GM19397 (cell line): Measurements from ENCODE around the gene ODF2.
"Not testable (repeated sequence)": the region's sequence is repeated elsewhere in the genome, so short reads cannot be mapped to it uniquely, and the experiment has no call there.

Source experiments
- ATAC-seq: cut with Tn5 transposase; IDR thresholded peaks from one replicate; pipeline ENCODE4 v1.9.1; 2021; ENCODE audit warnings: mild to moderate bottlenecking, moderate library complexity; ENCODE audit not compliant: unreplicated experiment

ODF2 gene

GRCh38 chr9:128455849-128456612 is at the start of gene ODF2:
TSS of gene ODF2 (plus strand) at chr9:128456006. CDS start at chr9:128456092, 86 bp downstream.
- peak; percentile 77 for ATAC-seq

GRCh38 chr9:128406848-128407391 is 48.9 kb upstream of the ODF2 start:
- no peak for ATAC-seq

- no peak for ATAC-seq
Observed at GRCh38 chr9:128408963-128409431, 46.8 kb upstream of the ODF2 start.

- ATAC-seq: no peak
Observed at GRCh38 chr9:128409450-128409849, 46.4 kb upstream of the ODF2 start.

- ATAC-seq: no peak
Observed at GRCh38 chr9:128409978-128410377, 45.8 kb upstream of the ODF2 start.

GRCh38 chr9:128411364-128412119 is 44.3 kb upstream of the ODF2 start:
- no peak for ATAC-seq

GRCh38 chr9:128412120-128412790 is 43.6 kb upstream of the ODF2 start:
- no peak for ATAC-seq

- ATAC-seq: not testable (repeated sequence)
Observed at GRCh38 chr9:128413728-128414127, 42.1 kb upstream of the ODF2 start.

- no peak for ATAC-seq
Observed at GRCh38 chr9:128414461-128414860, 41.3 kb upstream of the ODF2 start.

- no peak for ATAC-seq
Observed at GRCh38 chr9:128415281-128415680, 40.5 kb upstream of the ODF2 start.

- ATAC-seq: no peak
Observed at GRCh38 chr9:128416014-128416413, 39.8 kb upstream of the ODF2 start.

- no peak for ATAC-seq
Observed at GRCh38 chr9:128416432-128417019, 39.3 kb upstream of the ODF2 start.

GRCh38 chr9:128419061-128419925 is 36.5 kb upstream of the ODF2 start:
- ATAC-seq: no peak

- peak; percentile 69 for ATAC-seq
Observed at GRCh38 chr9:128420060-128420650, 35.7 kb upstream of the ODF2 start.

- ATAC-seq: peak; percentile 65
Observed at GRCh38 chr9:128420651-128421481, 34.9 kb upstream of the ODF2 start, which contains the start of gene CERCAM. TSS of gene CERCAM (plus strand) at chr9:128420857. CDS start at chr9:128420878, 21 bp downstream.

GRCh38 chr9:128421482-128421996 is 34.3 kb upstream of the ODF2 start:
- no peak for ATAC-seq

- ATAC-seq: not testable (repeated sequence)
Observed at GRCh38 chr9:128422022-128422782, 33.6 kb upstream of the ODF2 start.

GRCh38 chr9:128422783-128423150 is 33.0 kb upstream of the ODF2 start:
- no peak for ATAC-seq
